Stimulated activated CD4-positive, alpha-beta T cell treated with anti-CD3 and anti-CD28 coated beads, Interleukin-4, amount 100 ng/mL, for 48 hours (primary cell): ENCODE measurements around the gene AUH.
"Not testable (repeated sequence)": the region's sequence is repeated elsewhere in the genome, so short reads cannot be mapped to it uniquely, and the experiment has no call there.

Experiments
- DNase-seq, 2 donors: peaks; one replicate each; pipeline ENCODE4 v3.0.0-alpha.2; 2020; ENCODE audit warnings: low read depth in 2 of 2

Gene AUH

GRCh38 chr9:91210318-91210717 is 151.4 kb downstream of the AUH start:
- DNase-seq, result no peak

DNA sequence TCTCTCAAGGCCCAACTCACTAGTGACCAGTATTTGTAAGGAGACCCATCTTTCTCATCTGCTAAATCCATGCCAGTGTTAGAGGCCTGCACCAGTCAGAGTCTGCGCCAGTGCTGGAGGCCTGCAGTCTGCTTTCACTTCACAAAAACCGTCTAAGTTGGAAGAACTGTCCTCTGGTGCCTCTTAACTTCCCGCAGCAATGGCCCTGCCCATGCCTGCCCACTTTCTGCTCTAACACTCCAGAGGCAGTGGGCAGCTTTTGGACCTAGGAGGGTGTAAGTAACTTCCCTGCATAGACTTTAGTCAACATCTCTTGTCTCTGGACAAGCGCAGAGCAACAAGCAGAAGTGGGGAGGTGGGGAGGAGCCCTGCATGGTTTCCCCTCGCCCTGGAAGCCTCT is 152.9 kb downstream of the AUH start:
- no peak for DNase-seq

GRCh38 chr9:91208419-91208745 is 153.3 kb downstream of the AUH start:
- no peak for DNase-seq

GRCh38 chr9:91207729-91208418 is 153.8 kb downstream of the AUH start:
- DNase-seq, result no peak

- DNase-seq, result no peak
These were observed 154.4 kb downstream of the AUH start for GRCh38 chr9:91207397-91207728.

- DNase-seq, result no peak
These were observed 154.9 kb downstream of the AUH start for GRCh38 chr9:91206806-91207205.

- no peak for DNase-seq
These were observed 158.9 kb downstream of the AUH start for GRCh38 chr9:91202736-91203283.

DNA sequence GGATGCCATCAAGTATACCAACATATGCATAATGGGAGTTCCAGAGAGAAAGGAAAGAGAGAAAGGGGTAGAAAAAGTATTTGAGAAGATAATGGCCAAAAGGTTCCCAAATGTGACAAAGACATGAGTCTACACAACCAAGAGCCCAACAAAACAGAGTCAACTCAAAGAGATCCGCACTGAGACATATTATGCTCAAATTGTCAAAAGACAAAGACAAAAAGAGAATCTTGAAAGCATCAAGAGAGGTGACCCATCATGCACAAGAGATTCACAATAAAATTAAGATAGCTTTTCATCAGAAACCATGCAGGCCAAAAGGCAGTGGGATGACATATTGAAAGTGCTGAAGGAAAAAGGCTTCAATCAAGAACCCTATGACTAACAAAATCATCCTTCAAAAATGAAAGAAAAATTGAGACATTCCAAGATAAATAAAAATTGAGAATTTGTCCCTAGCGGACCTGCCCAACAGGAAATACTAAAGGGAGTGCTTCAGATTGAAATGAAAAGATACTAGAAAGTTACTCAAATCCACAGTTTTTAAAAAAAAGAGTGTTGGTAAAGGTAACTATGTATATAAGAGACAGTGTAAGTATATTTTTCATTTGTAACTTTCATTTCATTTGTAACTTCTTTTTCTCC is 160.9 kb downstream of the AUH start:
- no peak for DNase-seq

- DNase-seq, result no peak
These were observed 161.8 kb downstream of the AUH start for GRCh38 chr9:91199739-91200497.

GRCh38 chr9:91198881-91199280 is 162.8 kb downstream of the AUH start:
- not testable (repeated sequence) for DNase-seq

DNA sequence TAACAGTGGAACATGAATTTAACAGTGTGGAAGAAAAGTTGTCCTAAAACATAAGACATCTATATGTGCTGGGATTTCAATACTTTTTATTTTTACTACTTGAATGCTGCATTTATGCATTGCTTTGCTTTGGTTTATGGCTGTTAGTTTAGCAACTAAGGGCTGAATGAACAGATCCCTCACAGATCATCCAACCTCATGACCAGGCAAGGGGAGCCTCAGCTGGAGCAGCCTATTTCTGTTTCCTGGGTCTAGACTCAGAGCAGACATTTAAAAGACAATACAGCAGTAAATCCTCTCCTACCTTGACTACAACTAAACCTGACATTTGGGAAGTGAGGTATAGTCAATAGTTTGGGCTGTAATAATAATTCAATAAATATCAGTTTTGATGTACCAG is 163.3 kb downstream of the AUH start:
- no peak for DNase-seq

DNA sequence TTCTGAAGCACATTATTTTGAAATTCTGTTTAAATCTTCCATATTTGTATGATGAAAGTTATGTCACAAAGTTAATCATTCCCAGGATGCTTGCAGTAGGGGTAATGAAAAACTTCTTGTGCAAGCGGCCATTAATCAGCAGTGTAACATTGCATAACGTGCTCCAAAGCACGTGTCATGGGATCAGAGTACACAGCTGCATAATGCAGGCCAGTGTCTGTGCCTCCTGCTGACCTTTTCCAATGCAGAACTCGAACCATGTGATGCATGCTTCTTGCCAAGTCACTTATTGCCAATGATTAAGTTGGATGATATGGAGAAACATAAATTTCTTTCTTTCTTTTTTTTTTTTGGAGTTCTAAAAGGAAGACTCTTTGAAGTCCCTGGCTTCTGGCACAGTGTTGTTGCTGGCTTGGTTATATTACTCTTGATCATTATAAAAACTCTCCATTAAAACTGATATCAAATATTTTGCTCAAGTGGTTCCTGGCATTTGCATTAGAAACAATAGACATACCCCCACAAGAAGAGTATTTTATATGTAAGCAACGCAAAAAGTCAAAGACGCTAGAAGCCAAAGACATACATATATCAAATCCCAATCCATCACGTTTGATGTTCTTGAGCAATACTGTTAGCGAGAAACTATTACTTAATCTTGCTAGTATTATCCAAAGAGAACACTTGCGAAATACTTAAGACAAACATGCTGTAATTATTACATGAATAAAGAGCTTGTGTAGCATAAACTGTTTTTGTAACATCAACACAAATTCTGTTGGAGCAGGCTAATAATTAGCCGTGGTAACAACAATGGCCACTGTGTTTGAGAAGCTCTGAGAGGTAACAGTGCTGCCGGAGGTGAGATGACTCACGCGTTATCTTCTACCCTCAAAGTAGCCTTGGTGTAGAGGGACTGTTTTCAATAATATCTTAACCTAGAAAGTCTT is 164.2 kb downstream of the AUH start:
- no peak for DNase-seq

DNA sequence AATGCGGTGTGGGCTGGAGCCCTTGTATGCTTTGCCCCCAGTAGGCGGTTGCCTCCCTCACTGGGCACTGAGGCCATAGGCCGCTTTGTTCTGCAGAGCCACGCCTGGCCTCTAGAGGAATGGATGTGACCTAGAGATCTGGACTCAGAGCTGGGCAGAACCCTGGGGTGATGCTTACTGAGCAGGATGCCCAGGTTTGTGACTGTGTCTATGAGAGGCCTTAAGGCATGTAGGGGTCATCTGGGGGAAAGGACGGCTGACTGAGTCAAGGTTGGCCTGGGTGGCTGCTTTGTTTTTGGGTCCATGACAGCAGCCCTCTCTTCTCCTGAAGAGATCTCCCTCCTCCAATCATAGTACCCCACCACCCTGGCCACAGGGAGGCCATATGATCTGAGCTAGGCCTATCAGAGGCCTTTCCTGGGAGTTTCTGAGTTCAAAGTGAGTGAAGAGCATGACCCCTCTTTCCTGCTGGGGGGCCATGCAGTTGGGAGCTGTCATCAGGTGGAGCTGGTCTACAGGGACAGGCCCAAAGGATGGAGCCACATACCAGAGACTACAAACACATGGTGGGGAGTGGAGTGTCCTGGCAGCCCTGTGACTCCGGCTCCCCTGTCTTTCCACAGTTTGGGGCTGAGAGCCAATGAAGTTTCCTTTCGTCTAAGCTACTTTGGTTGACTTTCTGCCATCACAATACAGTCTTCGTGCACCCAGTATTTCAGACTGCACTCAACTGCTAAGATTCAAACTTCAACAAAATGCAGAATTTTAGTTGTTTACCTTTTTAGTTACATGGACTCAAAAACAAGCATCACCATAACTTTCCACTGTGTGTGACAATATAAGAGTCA is 165.4 kb downstream of the AUH start:
- no peak for DNase-seq

DNA sequence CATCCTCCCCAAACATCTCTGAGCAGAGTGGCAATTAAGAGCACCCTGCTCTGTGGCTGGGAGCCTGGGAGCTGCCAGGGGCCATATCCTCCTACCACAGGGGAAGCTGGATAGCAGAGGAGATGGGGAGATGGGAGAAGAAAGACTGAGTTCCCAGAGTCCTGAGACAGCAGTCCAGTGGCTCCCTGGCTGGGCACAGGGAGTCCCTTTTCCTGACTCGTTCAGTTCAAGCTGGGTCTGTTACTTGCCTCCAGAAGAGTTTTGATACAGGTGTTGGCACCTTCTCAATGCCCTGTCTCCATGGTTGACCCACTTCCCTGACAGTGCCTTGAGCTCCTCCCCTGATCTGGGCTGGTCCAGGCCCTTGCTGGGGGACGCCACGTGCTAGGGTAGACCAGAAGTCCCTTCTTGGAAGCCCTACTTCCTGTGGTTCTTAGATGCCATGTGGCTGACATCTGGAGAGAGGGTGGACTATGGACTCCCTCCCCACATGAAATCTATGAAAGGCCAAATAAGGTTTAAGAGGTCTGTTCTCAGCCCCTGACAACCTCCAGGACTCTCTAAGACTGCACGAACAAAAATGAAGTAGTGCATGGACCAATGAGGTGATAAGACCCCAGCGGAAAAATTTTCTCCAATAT is 166.2 kb downstream of the AUH start:
- no peak for DNase-seq

- peak; percentile 84 to 86 for DNase-seq
These were observed 167.9 kb downstream of the AUH start for GRCh38 chr9:91193658-91194391.

DNA sequence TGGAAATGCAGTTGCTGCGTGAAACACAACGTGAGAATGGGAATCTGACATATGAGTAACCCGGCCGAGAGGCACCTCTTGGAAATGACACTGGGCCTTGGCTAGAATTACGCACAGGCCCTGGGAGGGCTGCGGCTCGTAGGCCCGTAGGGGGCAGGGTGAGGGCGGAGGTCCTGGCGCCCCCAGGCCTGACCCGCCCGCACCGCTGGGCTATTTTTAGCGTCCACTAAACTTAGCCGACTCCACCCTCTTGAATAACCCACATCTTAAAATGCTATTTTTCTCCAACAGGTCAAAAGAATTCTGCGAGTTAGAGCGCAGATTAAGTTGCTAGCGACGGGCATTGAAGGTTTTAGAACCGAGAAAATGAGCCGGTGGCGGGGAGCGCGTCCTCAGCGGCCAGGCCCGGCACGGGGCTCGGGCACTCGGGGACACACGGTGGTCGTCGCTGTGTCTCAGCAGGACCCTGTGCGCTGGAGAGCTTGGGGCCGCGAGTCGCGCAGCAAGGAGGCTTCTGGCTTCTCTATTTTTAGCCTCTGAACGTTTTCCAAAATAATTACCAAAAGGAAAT is 168.5 kb downstream of the AUH start:
- DNase-seq, result peak; percentile 73 to 82

- no peak for DNase-seq
These were observed 169.2 kb downstream of the AUH start for GRCh38 chr9:91192381-91193086.
